HUDEP-2 (cell line): ENCODE data around the gene SYN1.
A peak's percentile ranks its signal among the peaks of the same experiment; 100 is the strongest.
"Not testable (repeated sequence)": the region's sequence is repeated elsewhere in the genome, so short reads cannot be mapped to it uniquely, and the experiment has no call there.

Experiments used
- DNase-seq, 76 experiments: peaks; one replicate each; lab custom pipeline; 2025; ENCODE audit not compliant: unreplicated experiment in 76 of 76; lab: John Stamatoyannopoulos, UW

The SYN1 gene

GRCh38 chrX:47619486-47620302, at the start of gene SYN1:
Gene SYN1 (minus strand): TSS chrX:47619857. CDS start chrX:47619728, 129 bp downstream.
- DNase-seq, result peak in 71 of 76 experiments; percentile 2 to 82 (median 56)

DNA sequence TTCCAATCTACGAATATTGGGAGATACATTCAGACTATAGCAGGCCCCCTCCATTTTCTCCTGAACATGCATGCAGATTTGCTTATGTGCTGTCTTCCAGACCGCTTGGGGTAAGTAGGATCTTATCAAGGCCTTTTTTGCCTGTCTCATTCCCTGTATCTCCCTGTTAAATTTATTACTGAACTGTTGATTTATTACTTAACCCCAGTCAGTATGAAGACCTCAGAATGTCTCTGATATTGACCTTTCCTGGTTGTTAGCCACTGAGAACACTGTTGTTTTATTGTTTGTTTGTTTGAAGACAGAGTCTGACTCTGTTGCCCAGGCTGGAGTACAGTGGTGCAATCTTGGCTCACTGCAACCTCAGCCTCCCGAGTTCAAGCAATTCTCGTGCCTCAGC, 46.1 kb upstream of the SYN1 start:
- DNase-seq, result not testable (repeated sequence)

DNA sequence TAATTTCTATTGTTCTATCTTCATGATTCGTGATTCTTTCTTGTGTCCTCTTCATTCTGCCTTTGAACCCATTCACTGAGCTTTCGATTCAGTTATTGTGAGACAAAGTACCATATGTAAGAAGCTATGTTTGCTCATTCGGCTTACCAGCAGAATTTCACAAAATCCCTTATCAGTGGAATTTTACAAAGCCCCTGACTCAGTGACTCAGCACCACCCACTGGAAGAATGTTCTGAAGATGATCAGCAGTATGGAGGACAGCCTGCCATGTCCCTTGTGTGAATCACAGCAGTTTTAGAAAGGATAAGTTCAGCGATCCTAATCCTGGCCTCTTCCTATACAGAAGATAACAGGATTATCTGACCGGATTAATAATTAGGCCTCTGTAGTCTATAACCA, 45.1 kb upstream of the SYN1 start:
- DNase-seq, result no peak

DNA sequence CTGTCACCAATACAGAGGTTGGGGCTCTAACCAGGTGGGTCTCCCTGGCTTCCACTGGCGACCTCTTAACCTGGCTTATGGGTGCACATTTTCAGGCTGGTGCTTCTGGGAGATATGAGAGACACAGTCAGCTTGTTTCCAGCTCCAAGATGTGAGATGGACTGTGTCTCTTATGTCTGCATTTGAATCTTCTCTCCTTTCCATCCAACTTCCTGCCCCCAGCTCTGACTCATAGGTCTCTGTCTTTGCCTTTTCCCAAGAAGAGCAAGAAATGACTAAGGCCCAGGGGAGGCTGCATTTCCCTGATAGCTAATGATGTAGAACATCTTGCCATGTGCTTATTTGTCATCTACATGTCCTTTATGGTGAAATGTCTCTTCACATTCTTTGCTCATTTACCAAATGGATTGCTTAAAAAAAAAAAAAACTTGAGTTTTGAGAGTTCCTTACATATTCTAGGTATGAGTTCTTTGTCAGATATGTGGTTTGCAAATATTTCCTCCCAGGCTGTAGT, 42.5 kb upstream of the SYN1 start:
- peak in 50 of 76 experiments; percentile 1 to 67 (median 18) for DNase-seq

GRCh38 chrX:47661539-47661938, 41.9 kb upstream of the SYN1 start:
- no peak for DNase-seq

GRCh38 chrX:47659421-47659726, 39.7 kb upstream of the SYN1 start:
- peak in 1 of 76 experiments; percentile 6 for DNase-seq

DNA sequence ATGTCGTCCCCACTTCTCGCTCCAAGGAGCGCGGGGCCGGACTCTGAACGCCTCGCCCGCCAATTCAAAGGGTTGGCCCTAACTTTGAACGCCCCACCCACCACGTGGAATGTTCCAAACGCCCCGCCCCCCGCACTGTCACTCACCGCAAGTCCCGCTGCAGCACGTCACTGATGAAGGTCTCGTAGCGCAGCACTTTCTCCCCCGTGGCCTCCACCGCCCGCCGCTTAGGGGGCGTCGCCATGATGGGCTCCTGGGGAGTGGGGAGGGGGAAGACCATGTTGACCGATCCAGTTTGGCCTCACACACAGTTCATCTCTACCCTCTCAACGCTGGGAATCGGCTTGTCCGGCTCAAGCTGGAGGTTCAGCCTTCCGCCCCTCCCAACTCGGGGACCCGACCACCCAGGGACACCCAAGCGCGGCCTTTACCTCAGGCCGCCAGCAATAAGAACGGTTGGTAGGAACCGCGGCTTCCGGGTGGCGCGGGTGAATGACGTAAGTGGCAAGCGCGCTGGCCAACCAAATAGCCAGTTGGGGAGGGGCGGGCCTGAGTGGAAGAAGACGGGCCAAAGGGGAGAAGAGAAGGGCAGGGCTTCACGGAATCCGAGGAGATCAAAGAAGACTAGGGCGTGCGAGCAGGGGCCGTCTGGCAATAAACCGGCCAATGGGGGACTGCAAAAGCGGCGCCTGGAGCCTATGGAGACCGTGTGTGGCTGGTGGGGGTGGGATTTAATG, 39.2 kb upstream of the SYN1 start, which contains the start of gene UXT:
Gene UXT, minus strand, starts transcription at position 497 of the 737 bp plus-strand sequence. Its CDS starts 253 bp downstream, at position 244.
- DNase-seq, result peak; percentile 27 to 94 (median 88)

- peak in 1 of 76 experiments; percentile 27 for DNase-seq
These were observed 38.6 kb upstream of the SYN1 start for GRCh38 chrX:47658301-47658683.

- DNase-seq, result peak in 2 of 76 experiments; percentile 34
These were observed 31.6 kb upstream of the SYN1 start for GRCh38 chrX:47651043-47651905.

DNA sequence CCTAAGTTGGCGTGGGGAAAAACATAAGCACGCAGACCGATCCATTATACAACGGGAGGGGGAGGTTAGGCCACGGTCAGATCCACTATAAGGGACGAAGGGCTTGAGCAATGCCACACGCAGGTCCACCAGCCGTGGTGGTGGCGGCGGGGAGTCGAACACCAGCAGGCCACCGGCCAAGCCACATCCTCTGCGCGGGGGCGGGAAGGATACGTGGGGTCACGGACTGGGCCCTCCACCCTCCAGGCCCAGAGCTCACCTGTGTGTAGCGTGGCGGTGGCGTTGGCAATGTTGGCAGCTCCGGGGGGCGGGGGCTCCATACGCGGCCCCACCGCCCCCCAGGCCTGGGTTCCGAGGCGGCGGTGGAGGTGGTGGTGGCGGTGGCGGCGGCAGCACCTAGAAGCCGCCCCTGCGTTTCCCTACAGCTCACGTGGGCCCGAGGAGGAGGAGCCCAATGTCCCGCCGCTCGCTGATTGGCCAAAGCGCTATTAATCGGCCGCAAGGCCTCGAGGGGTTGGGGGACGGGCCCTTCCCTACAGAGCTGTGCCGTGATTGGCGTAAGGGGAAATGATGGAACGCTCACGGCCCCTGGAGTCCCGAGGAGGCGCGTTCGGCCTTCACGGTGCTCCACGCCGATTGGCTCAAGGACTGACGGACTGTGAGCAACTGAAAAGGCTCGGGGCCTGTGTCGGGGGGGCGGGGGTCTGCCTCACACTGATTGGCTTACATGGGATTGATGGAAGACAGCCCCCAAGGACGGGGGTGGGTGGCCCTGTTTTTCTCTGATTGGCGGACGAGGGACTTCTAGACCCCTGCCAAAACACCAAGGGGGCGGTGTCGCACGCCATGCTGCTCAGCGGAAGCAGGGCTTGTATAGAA, 30.7 kb upstream of the SYN1 start, which contains the start of gene ELK1:
Gene ELK1, minus strand, starts transcription at position 400 of the 879 bp plus-strand sequence. CDS start 9,122 bp downstream, outside the sequence.
- peak in 75 of 76 experiments; percentile 46 to 98 (median 89) for DNase-seq

- no peak for DNase-seq
These were observed 30.1 kb upstream of the SYN1 start for GRCh38 chrX:47649781-47650163.

GRCh38 chrX:47649271-47649670, 29.6 kb upstream of the SYN1 start:
- DNase-seq, result peak in 2 of 76 experiments; percentile 2 to 4

DNA sequence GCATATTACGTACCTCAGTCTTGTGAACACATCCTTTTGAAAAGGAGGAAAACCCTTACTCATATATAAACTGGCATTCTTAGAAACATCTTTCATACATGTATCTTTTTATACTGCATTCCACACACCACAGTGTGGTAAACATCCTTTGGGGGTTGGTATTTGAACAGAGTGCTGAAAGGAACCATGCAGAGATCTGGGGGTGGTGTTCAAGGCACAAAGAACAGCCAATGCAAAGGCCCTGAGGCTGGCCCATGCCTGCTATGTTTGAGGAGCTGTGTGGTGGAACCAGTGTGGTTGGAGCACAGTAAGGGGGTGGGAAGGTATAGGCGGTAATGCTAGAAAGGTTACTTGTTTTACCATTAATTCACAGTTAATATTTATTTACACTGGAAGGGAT, 28.7 kb upstream of the SYN1 start:
- DNase-seq, result no peak

DNA sequence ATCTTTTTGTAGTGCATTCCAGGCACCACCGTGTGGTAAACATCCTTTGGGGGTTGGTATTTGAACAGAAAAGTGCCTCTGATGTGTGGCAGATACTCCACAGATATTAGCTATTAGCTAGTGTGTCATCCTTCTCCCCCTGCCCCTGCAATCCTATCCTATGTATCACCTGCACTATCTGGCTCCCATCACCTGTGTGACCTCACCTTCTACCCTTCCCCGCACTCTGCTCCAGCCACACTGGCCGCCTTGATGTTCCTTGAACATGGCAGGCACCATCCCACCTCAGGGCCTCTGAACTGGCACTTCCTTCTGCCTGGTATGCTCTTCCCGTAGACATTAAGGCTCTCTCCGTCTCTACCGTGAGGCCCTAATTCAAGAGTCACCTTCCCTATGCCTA, 27.0 kb upstream of the SYN1 start:
- DNase-seq, result no peak

- no peak for DNase-seq
These were observed 25.9 kb upstream of the SYN1 start for GRCh38 chrX:47645530-47645929.

GRCh38 chrX:47644557-47645091, 25.0 kb upstream of the SYN1 start:
- DNase-seq, result peak in 1 of 76 experiments; percentile 6

DNA sequence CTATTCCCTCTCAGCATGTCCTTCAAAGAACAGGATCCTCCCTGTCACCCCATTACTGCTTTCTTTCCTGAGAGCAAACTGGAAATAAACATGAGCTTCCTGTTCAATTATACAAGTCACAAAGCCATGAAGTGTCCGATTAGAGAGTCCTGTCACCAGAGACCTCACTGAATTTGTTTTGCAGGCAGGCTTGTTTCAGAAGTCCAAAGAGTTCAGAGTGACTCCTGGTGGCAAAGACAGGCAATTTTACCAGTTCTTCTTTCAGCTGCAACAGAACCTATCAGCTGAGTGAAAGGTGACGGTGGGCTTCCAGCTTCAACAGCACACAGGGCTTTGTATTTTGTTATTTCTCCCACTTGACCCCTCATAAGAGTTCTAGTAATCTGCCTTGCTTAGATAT, 24.3 kb upstream of the SYN1 start:
- peak in 9 of 76 experiments; percentile 0 to 23 (median 1) for DNase-seq

DNA sequence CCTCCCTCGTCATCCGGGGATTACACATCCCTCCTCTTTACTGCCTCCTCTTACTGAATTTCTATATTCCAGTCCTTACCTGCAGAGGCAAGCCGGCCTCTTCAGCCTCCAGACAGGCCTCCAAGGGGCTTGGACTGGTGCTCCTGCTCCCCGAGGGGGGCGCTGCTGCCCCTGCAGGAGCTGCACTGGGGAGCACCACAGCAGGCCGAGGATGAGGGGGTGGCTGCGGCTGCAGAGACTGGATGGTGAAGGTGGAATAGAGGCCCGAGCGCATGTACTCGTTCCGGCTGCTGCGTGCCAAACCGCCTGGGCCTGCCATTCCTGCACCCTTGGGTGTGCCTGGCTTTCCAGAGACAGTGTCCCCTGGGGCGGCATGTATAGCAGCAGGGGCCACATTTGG, 19.2 kb upstream of the SYN1 start:
- DNase-seq, result no peak

GRCh38 chrX:47637546-47638195, 18.0 kb upstream of the SYN1 start:
- peak in 17 of 76 experiments; percentile 1 to 69 (median 53) for DNase-seq
